Spleen (tissue), 11 donors: ENCODE measurements around the gene RIMS4. TPM values are rescaled to one million over a fixed set of nuclear protein-coding genes. Genes with fewer than 3 reads are reported as not detected.

ENCODE experiments used
- DNase-seq: peaks from one replicate; pipeline ENCODE4 v3.0.0-alpha.2; 2020
- H3K27ac ChIP-seq, 8 donors: fragments of 200-600 bp; sonication (generic) in 7 of 8; 1 replicate in 4 of 8; 2 replicates in 4 of 8; pipeline versions ENCODE4 v1.5.0 to v1.8.0; 2016 to 2021; ENCODE audit warnings: inconsistent platforms in 4 of 8, mild to moderate bottlenecking in 4 of 8, moderate library complexity in 1 of 8
- H3K27me3 ChIP-seq, 7 donors: fragments of 200-600 bp; sonication (generic) in 6 of 7; replicated peaks in 1 of 7; 1 replicate in 4 of 7; 2 replicates in 3 of 7; pipeline versions ENCODE4 v1.5.0 to v1.8.0; 2016 to 2021; ENCODE audit warnings: inconsistent platforms in 3 of 7, mild to moderate bottlenecking in 1 of 7
- H3K36me3 ChIP-seq, 6 donors: fragments of 200-600 bp; sonication (generic) in 5 of 6; 1 replicate in 4 of 6; 2 replicates in 2 of 6; pipeline versions ENCODE4 v1.5.0 to v1.8.0; 2016 to 2021; ENCODE audit warnings: inconsistent platforms in 2 of 6
- H3K4me1 ChIP-seq, 6 donors: fragments of 200-600 bp; sonication (generic) in 5 of 6; 1 replicate in 3 of 6; 2 replicates in 3 of 6; pipeline versions ENCODE4 v1.5.0 to v1.8.0; 2016 to 2021; ENCODE audit warnings: inconsistent platforms in 3 of 6
- H3K4me3 ChIP-seq, 8 donors: fragments of 200-600 bp; sonication (generic) in 7 of 8; 1 replicate in 4 of 8; 2 replicates in 4 of 8; pipeline versions ENCODE4 v1.5.0 to v1.8.0; 2016 to 2021; ENCODE audit warnings: inconsistent platforms in 4 of 8, mild to moderate bottlenecking in 4 of 8, moderate library complexity in 2 of 8
- H3K9me3 ChIP-seq, 8 donors: fragments of 200-600 bp; sonication (generic) in 7 of 8; 1 replicate in 4 of 8; 2 replicates in 4 of 8; pipeline versions ENCODE4 v1.5.0 to v1.8.0; 2016 to 2021; ENCODE audit warnings: inconsistent platforms in 4 of 8
- CTCF ChIP-seq, 11 experiments: fragments of 200-600 bp in 7 of 11; fragments of 450-650 bp in 4 of 11; sonication (generic) in 4 of 11; IDR thresholded peaks in 8 of 11; conservative IDR thresholded peaks in 3 of 11; 1 replicate in 7 of 11; 2 replicates in 4 of 11; pipeline versions ENCODE4 v1.4.0 to v1.8.0; 2016 to 2021; ENCODE audit warnings: antibody characterized with exemption in 11 of 11, inconsistent platforms in 4 of 11, mild to moderate bottlenecking in 1 of 11
- POLR2A ChIP-seq, 3 donors: fragments of 450-650 bp; IDR thresholded peaks; one replicate each; pipeline ENCODE4 v1.5.1; 2017; ENCODE audit warnings: antibody characterized with exemption in 3 of 3, mild to moderate bottlenecking in 1 of 3
- POLR2AphosphoS5 ChIP-seq, 3 donors: sonication (generic); formaldehyde crosslinking; IDR thresholded peaks; one replicate each; pipeline ENCODE4 v1.5.1; 2017; ENCODE audit warnings: antibody characterized with exemption in 3 of 3
- WGBS, 5 donors: extraction: QIAGEN DNeasy Blood & Tissue Kit in 3 of 5; methylation state at CpG; one replicate each; pipeline versions ENCODE4 v1.1.5 to v1.1.7; 2013 to 2018; 5-methylcytosine and 5-hydroxymethylcytosine counted together
- intact Hi-C: fragments of 100-400 bp; cut with DNase I; formaldehyde crosslinking; loops from one replicate; pipeline ENCODE4 v1.15.0; 2023; ENCODE audit warnings: low total_unique reads
- polyA plus RNA-seq, 3 donors: library from polyadenylated mRNA; stranded (reverse); fragments of 200-250 nt; gene quantifications; one replicate each; pipeline ENCODE4 v1.2.1, GENCODE V29; 2013
- total RNA-seq, 7 donors: library from RNA; depleted of rRNA in 3 of 7; stranded (reverse); fragments of >200 nt in 3 of 7; fragmentation: NEBNext Ultra II Directional in 4 of 7; extraction: Animal tissue kit (Norgen Biotek cat#: 25700) in 4 of 7; gene quantifications; one replicate each; pipeline versions ENCODE4 v1.1.0 to v1.2.1, GENCODE V29; 2016 to 2021
- donor health status: healthy with polysubstance abuse.
- donor health status: DM: no; HTN: no; CAD: no; lungs with moderate emphysema.
- donor health status: DM: no; HTN: no; CAD: no.
- donor health status: Bipolar disorder and iron deficiency.
- donor health status: healthy.
- donor health status: DM: no; HTN: no; CAD: no.
- donor health status: DM: yes; HTN: yes; CAD: no.

The RIMS4 gene
- total and polyA plus RNA-seq, 10 donors: under 0.01 to 0.02 TPM; not detected in 8

GRCh38 chr20:44772636-44773035 is 37.7 kb downstream of the RIMS4 start:
- intact Hi-C loops: no loop called here
- Histone ChIP-seq H3K4me3 (no peak overlapping the region), H3K27me3 (peaks cover 0 to 82% (median 6%) of the 10 kb centered on the region in 7 donors), H3K9me3 (no peaks in the 10 kb centered on the region), H3K27ac (no peak overlapping the region), H3K36me3 (no peaks in the 10 kb centered on the region), H3K4me1 (no peaks in the 10 kb centered on the region)
- DNase-seq: no peak
- WGBS, 5 donors: 54 to 77% (median 63%) methylated on average over 8 of the region's 8 CpGs
- TF ChIP-seq POLR2A (IDR thresholded peaks at IDR 0.05) (no peak), CTCF (IDR thresholded peaks at IDR 0.05 in 8 of 11, conservative IDR thresholded peaks at IDR 0.05 in 3 of 11) (no peak), POLR2AphosphoS5 (IDR thresholded peaks at IDR 0.05) (no peak)

- intact Hi-C loops: no loop called here
- WGBS, 5 donors: 79 to 100% (median 82%) methylated on average over 2 to 8 of the region's 8 CpGs
- no peak for TF ChIP-seq POLR2AphosphoS5 (IDR thresholded peaks at IDR 0.05)
- TF ChIP-seq POLR2A (IDR thresholded peaks at IDR 0.05): no peak
- TF ChIP-seq CTCF (IDR thresholded peaks at IDR 0.05 in 8 of 11, conservative IDR thresholded peaks at IDR 0.05 in 3 of 11): no peak
- H3K4me1 ChIP-seq: no peaks in the 10 kb centered on the region
- H3K27me3 ChIP-seq: peaks cover 0 to 82% (median 6%) of the 10 kb centered on the region in 7 donors
- peak; percentile 48 for DNase-seq
- H3K27ac ChIP-seq: no peak overlapping the region
- no peaks in the 10 kb centered on the region for H3K9me3 ChIP-seq
- no peak overlapping the region for H3K4me3 ChIP-seq
- H3K36me3 ChIP-seq: no peaks in the 10 kb centered on the region
These were observed 39.2 kb downstream of the RIMS4 start for GRCh38 chr20:44771172-44771535.

GRCh38 chr20:44770484-44771171 is 39.7 kb downstream of the RIMS4 start:
- peak; percentile 47 for DNase-seq
- WGBS, 5 donors: 60 to 74% (median 66%) methylated on average over 11 of the region's 11 CpGs
- no peaks in the 10 kb centered on the region for H3K4me1 ChIP-seq
- H3K4me3 ChIP-seq: no peak overlapping the region
- no peaks in the 10 kb centered on the region for H3K9me3 ChIP-seq
- TF ChIP-seq POLR2A (IDR thresholded peaks at IDR 0.05): no peak
- no peak for TF ChIP-seq POLR2AphosphoS5 (IDR thresholded peaks at IDR 0.05)
- no peak for TF ChIP-seq CTCF (IDR thresholded peaks at IDR 0.05 in 8 of 11, conservative IDR thresholded peaks at IDR 0.05 in 3 of 11)
- peaks cover 0 to 83% (median 6%) of the 10 kb centered on the region in 7 donors for H3K27me3 ChIP-seq
- H3K36me3 ChIP-seq: no peaks in the 10 kb centered on the region
- intact Hi-C loops: no loop called here
- H3K27ac ChIP-seq: no peak overlapping the region

- TF ChIP-seq CTCF (IDR thresholded peaks at IDR 0.05 in 8 of 11, conservative IDR thresholded peaks at IDR 0.05 in 3 of 11) (no peak), POLR2AphosphoS5 (IDR thresholded peaks at IDR 0.05) (no peak), POLR2A (IDR thresholded peaks at IDR 0.05) (no peak)
- Histone ChIP-seq H3K27me3 (peaks cover 0 to 79% (median 6%) of the 10 kb centered on the region in 7 donors), H3K9me3 (no peaks in the 10 kb centered on the region), H3K36me3 (no peaks in the 10 kb centered on the region), H3K27ac (peak overlapping the region in 1 of 8 donors; percentile 6), H3K4me1 (no peaks in the 10 kb centered on the region), H3K4me3 (no peak overlapping the region)
- peak; percentile 37 for DNase-seq
- 48 to 56% (median 55%) methylated on average over 5 of the region's 5 CpGs for WGBS, 5 donors
- intact Hi-C loops: no loop called here
These were observed 40.9 kb downstream of the RIMS4 start for GRCh38 chr20:44769481-44769863.
